Measurements from ENCODE around the gene CCDC106.
A peak's percentile ranks its signal among the peaks of the same experiment; 100 is the strongest.

The CCDC106 gene

GRCh38 chr19:55641426-55642152 is 6.4 kb upstream of the CCDC106 start:
- peak; percentile 42 for DNase-seq (ENCODE audit: extremely low spot score)
- ChIA-PET POLR2A (interaction anchor here (0.7 kb wide), 1 partner anchor 672 kb away, joined by 4 read pairs; no protein-coding TSS in a partner anchor), CTCF (interaction anchor here (1.9 to 5.0 kb wide), 3 partner anchors 8 to 13 kb away, joined by 9 to 31 read pairs (median 10); partner anchors contain the start of gene U2AF2)
- no peak for TF ChIP-seq CTCF (IDR thresholded peaks at IDR 0.05; ENCODE audit: control extremely low read depth, extremely low read depth, low read depth, missing control alignments)

- DNase-seq (ENCODE audit: extremely low spot score) = no peak
- CTCF ChIA-PET = interaction anchor here (1.0 to 5.0 kb wide), 5 partner anchors 9 to 14 kb away, joined by 3 to 31 read pairs (median 9); partner anchors contain the start of gene U2AF2
- no peak for TF ChIP-seq CTCF (IDR thresholded peaks at IDR 0.05; ENCODE audit: control extremely low read depth, extremely low read depth, low read depth, missing control alignments)
- POLR2A ChIA-PET = interaction anchor here (0.8 kb wide), 1 partner anchor 13 kb away, joined by 4 read pairs; the partner anchor contains the start of gene U2AF2
Observed at GRCh38 chr19:55642153-55643002, 5.6 kb upstream of the CCDC106 start.

- no peak for TF ChIP-seq CTCF (IDR thresholded peaks at IDR 0.05; ENCODE audit: control extremely low read depth, extremely low read depth, low read depth, missing control alignments)
- ChIA-PET POLR2A (interaction anchor here (0.6 to 0.8 kb wide), 2 partner anchors 12 to 36 kb away, joined by 3 to 4 read pairs; partner anchors contain the start of gene U2AF2), CTCF (interaction anchor here (1.0 to 7.2 kb wide), 6 partner anchors 8 to 13 kb away, joined by 3 to 84 read pairs (median 10); partner anchors contain the start of gene U2AF2)
- peak; percentile 80 for DNase-seq (ENCODE audit: extremely low spot score)
Observed at GRCh38 chr19:55643003-55643886, 4.8 kb upstream of the CCDC106 start, which contains the start of gene ZNF581. TSS of gene ZNF581 (plus strand) at chr19:55643649. CDS start at chr19:55644572, 923 bp downstream.

GRCh38 chr19:55643887-55644176 is 4.2 kb upstream of the CCDC106 start:
- POLR2A ChIA-PET = interaction anchor here (0.6 kb wide), 1 partner anchor 36 kb away, joined by 3 read pairs; no protein-coding TSS in a partner anchor

DNA sequence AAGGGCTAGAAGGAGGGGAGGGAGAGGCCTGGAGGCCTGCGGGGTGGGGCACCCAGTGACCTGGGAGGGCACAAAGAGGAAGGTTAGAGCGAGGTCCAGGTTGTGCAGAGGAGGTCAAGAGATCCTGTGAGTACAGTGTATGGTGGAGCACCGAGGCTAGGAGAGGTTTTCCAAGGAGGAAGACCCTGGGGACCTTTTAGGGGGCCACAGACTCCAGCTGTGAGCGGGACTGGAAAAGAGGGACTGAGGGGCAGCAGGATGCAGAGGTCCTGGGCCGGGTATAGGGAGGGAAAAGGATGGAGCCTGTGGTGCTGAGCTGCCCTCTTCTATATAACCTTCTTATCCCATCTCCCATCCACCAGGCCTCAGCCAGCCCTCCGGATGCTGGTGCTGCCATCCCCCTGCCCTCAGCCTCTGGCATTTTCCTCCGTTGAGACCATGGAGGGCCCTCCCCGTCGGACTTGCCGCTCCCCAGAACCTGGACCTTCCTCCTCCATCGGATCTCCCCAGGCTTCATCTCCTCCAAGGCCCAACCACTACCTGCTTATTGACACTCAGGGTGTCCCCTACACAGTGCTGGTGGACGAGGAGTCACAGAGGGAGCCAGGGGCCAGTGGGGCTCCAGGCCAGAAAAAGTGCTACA is 3.7 kb upstream of the CCDC106 start:
- CTCF ChIA-PET = interaction anchor here (1.2 to 7.2 kb wide), 4 partner anchors 9 to 141 kb away, joined by 3 to 84 read pairs (median 20); partner anchors contain the start of gene U2AF2
- DNase-seq (ENCODE audit: extremely low spot score) = no peak
- TF ChIP-seq CTCF (IDR thresholded peaks at IDR 0.05; ENCODE audit: control extremely low read depth, extremely low read depth, low read depth, missing control alignments) = no peak
- POLR2A ChIA-PET = no interaction called here

More at GRCh38 chr19:55643887-55644176, 4.2 kb upstream of the CCDC106 start:
- CTCF ChIA-PET = interaction anchor here (2.6 to 7.2 kb wide), 3 partner anchors 9 to 11 kb away, joined by 9 to 84 read pairs (median 31); partner anchors contain the start of gene U2AF2
- no peak for TF ChIP-seq CTCF (IDR thresholded peaks at IDR 0.05; ENCODE audit: control extremely low read depth, extremely low read depth, low read depth, missing control alignments)
- no peak for DNase-seq (ENCODE audit: extremely low spot score)
